Measurements from ENCODE around the gene AP2B1.

DNA sequence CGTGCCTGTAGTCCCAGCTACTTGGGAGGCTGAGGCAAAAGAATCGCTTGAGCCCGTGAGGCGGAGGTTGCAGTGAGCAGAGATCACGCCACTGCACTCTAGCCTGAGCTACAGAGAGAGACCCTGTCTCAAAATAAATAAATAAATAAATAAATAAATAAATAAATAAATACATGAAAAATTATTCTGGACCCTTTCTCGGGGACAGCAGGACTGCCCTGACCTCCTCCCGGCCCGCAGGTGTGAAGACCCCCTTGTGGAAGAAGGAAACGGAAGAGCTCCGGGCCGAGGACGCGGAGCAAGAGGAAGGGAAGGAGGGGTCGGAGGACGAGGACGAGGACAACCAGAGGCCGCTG lies 176.6 kb downstream of the AP2B1 start:
- TF ChIP-seq, protein P1, sequence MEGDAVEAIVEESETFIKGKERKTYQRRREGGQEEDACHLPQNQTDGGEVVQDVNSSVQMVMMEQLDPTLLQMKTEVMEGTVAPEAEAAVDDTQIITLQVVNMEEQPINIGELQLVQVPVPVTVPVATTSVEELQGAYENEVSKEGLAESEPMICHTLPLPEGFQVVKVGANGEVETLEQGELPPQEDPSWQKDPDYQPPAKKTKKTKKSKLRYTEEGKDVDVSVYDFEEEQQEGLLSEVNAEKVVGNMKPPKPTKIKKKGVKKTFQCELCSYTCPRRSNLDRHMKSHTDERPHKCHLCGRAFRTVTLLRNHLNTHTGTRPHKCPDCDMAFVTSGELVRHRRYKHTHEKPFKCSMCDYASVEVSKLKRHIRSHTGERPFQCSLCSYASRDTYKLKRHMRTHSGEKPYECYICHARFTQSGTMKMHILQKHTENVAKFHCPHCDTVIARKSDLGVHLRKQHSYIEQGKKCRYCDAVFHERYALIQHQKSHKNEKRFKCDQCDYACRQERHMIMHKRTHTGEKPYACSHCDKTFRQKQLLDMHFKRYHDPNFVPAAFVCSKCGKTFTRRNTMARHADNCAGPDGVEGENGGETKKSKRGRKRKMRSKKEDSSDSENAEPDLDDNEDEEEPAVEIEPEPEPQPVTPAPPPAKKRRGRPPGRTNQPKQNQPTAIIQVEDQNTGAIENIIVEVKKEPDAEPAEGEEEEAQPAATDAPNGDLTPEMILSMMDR (conservative IDR thresholded peaks at IDR 0.05): no peak
- TF ChIP-seq ZFX (IDR thresholded peaks at IDR 0.05): no peak
